Stimulated activated CD4-positive, alpha-beta T cell treated with anti-CD3 and anti-CD28 coated beads, Interleukin-4, amount 100 ng/mL, for 24 hours (primary cell): ENCODE results near the gene FAM222A.

Source experiments
- DNase-seq: peaks from one replicate; pipeline ENCODE4 v3.0.0-alpha.2; 2020

Gene FAM222A

DNA sequence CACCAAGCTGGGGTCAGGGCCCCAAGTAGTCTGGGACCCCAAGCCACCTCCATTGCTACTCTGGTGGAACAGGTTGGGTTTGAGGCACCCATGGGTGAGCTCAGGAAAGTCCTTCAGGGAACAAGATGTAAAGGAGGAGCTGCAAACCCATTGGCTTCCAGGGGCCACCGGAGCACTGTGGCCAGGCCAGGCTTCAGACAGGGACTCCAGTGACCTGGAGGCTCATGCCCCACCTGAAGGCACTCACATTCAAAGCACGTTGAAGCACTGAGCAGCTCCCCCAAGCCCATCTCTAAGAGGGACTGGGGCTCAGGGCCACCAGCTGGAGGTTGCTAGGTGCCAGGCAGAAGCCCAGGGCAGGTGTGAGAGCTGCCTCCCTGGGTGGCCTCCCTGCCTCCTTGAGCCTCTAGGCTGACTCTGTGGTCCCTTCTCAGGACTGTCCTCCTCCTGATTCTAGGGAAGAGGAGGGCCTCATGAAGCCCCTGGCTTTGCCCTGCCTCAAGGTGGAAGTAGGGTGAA lies 49.1 kb downstream of the FAM222A start:
- no peak for DNase-seq

DNA sequence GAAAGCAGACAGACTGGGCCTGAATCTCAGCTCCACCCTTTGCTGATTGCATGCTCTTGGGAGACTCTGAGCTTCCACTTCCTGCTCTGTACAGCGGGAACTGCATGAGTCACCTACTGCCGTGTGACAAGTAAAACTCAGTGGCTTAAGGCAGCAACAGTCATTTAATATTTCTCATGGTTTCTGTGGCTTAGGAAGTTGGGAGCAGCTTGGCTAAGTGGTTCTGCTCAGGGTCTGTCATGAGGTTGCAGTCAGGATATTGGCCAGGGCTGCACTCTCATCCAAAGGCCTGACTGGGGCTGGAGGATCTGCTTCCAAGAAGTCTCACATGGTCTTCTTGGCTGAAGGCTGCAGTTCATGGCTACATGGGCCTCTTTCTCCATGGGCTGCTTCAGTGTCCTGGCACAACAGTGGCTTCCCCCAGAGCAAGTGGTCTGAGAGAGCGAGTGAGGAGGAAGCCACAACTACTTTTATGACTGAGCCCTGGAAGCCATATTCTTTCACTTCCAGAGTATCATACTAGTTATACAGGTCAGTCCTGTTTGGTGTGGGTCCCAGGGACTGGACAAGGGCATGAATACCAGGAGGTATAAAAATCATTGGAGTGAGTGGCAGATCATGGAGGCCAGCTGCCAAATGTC lies 49.7 kb downstream of the FAM222A start:
- no peak for DNase-seq

DNA sequence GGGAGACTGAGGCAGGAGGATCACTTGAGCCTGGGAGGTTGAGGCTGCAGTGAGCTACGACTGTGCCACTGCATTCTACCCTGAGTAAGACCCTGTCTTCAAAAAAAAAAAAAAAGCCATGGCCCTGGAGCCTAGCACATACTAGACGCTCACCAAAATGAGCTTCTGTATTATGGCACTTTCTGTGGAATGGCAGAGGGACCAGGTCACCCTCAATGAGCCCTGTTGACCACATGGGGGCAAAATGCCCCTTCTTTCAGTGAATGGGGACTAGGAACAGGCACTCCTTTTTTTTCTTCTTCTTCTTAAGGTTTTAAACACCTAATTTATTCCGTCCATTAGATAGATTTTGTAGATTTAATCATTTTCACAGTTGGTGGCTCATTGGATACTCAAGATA lies 50.5 kb downstream of the FAM222A start:
- no peak for DNase-seq

DNA sequence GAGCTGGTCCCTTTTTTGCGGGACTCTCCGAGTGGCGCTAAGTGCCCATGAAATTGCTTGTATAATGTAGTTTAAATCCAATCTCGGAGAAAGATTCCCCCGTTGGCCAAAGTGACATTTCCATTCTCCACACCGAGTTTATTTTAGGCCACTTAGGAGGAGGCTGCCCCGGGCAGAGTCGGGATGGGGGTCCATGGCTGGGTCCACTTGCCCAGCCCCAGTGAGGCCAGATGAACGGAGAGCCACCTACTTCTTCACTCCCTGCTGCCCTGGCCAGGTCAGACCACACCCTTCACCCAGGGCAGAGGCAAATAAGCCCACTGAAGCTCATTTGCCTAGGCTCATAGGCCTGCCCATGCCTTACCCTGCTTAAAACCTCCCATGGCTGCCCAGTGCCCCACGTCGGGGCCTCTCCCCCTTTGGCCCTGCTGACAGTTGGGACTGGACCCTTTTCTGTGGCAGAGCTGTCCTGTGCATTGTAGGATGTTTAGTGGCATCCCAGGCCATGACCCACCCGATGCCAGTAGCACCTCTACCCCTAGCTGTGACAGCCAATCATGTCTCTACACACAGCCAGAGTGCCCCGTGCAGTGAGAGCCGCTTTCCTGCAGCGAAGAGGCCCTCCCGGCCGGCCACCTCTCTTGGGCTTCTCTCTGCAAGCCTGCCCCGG lies 51.3 kb downstream of the FAM222A start:
- no peak for DNase-seq

DNA sequence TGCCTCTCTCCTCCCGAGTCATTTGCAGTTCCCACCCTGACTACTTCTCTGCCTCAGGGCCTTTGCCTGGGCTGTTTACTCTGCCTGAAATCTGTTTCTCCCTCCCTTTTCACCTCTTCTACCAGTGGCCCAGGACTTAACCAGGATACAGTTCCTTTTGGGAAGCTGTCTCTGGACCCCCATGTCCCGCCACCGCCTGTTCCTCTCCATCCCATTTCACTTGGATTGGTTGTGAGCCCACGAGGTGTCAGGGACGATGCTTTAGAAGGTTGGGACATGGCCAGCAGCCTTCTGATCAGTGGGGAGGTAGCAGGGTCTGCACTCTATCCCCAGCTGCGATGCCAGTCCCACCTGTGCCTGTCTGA lies 51.8 kb downstream of the FAM222A start:
- DNase-seq = no peak

DNA sequence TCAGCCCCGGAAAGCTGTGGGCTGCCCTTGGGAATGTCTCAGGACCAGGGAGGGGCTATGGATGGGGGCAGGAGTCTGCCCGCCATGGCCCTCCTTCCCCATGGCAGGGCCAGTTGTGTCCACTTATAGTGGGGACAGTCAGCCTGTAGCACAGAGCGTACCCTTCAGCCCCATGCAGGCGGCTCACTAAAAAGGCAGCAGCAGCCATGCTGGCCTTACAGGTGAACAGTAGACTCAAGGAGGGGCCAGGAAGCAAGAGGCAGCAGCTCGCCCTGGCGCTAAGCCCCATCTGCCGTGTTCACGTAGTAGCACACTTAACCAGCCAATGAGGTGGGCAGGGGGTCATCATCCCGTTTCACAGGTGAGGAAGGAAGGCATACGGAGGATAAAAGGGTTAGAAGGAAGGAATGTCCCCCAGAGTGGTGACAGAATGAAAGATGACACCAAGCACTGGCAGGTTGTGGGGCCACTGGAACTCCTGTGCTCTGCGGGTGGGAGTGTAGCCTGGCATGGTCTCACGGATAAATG lies 52.7 kb downstream of the FAM222A start:
- no peak for DNase-seq

DNA sequence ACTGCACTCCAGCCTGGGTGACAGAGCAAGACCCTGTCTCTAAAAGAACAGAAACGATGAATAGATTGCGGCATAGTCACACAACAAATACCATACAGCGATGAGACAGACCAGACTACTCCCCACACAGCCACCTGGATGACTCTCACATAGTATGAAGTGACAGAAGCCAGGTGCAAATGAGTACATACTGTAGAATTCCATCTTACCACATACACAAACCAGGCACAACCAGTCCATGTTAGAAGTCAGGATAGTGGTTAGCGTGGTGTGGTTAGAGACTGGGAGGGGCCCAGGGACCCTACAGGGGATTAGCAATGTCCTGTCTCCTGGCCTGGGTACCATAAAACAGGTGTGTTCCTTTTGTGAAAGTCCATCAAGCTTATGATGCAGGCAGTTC lies 53.8 kb downstream of the FAM222A start:
- no peak for DNase-seq

DNA sequence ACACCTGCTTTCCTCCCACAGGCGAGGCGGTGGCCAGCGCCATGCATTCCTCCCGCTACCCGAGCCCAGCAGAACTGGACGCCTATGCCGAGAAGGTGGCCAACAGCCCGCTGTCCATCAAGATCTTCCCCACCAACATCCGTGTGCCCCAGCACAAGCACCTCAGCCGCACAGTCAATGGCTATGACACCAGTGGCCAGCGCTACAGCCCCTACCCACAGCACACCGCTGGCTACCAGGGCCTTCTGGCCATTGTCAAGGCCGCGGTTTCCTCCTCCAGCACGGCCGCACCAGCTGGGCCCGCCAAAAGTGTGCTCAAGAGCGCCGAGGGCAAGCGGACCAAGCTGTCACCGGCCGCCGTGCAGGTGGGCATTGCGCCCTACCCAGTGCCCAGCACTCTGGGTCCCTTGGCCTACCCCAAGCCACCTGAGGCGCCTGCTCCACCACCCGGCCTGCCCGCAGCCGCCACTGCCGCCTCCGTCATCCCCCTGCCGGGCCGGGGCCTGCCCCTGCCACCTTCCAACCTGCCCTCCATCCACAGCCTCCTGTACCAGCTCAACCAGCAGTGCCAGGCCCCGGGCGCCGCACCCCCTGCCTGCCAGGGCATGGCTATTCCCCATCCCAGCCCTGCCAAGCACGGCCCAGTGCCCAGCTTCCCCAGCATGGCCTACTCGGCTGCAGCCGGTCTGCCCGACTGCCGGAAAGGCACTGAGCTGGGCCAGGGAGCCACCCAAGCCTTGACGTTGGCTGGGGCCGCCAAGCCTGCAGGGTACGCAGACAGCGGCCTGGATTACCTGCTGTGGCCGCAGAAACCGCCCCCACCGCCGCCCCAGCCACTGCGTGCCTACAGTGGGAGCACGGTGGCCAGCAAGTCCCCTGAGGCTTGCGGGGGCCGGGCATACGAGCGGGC lies 54.6 kb downstream of the FAM222A start:
- no peak for DNase-seq

DNA sequence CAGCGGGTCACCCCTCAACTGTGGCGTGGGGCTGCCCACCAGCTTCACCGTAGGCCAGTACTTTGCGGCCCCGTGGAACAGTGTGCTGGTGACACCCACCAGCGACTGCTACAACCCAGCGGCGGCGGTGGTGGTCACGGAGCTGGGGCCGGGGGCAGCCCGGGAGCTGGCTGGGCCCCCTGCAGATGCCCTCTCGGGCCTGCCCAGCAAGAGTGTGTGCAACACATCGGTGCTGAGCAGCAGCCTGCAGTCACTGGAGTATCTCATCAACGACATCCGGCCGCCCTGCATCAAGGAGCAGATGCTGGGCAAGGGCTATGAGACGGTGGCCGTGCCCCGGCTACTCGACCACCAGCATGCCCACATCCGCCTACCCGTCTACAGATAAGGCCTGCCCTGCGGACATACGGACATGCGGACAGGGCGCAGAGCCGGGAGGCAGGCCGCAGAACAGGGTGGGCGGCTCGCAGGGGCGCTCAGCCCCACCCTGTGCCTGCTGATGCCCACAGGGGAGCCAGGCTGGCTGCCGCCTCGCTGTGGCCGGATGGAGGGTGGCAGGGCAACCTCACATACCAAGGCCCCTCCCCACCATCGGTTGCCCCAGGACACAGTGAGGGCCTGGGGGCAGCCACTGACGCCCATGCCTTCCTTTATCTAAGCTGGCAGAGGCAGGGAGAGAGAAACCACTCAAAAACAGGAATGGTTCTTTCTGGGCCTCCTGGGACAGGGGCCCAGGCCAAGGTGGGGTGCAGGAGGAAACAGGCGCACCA lies 55.5 kb downstream of the FAM222A start:
- no peak for DNase-seq

DNA sequence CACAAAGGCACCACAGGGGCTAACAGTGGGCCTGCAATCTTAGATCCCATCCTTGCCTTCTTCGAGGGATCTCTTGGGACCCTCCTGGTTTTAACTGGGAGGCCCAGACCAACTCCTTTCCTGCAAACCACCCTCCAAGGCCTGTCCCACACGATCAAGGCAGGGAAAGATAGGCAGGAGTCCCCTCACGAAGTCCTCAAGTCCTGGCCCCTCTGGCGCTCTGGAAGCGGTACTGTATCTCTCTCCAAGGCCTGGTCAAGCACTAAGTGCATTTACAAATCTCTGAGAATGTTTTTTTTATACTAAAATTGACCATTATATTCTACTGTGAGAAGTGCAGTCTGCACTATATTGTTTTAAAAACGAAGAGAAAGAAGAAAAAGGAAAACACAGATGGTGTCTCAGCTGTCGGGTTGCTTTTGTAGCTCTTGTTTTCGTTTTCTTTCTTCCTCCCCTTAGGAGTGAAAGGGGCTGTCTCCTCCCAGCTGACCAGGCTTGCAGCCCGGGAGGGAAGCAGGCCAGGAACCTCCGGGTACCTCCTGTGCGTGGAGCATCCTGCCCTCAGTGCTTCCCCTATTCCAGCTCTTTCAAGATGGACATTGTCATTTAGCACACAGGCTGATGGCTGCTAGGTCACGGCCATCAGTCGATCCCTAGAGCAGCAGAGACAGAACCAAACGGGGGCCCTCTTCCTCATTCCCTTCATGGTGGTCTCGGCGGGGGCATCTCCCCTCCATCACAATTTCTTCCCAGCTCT lies 56.7 kb downstream of the FAM222A start:
- DNase-seq = no peak

DNA sequence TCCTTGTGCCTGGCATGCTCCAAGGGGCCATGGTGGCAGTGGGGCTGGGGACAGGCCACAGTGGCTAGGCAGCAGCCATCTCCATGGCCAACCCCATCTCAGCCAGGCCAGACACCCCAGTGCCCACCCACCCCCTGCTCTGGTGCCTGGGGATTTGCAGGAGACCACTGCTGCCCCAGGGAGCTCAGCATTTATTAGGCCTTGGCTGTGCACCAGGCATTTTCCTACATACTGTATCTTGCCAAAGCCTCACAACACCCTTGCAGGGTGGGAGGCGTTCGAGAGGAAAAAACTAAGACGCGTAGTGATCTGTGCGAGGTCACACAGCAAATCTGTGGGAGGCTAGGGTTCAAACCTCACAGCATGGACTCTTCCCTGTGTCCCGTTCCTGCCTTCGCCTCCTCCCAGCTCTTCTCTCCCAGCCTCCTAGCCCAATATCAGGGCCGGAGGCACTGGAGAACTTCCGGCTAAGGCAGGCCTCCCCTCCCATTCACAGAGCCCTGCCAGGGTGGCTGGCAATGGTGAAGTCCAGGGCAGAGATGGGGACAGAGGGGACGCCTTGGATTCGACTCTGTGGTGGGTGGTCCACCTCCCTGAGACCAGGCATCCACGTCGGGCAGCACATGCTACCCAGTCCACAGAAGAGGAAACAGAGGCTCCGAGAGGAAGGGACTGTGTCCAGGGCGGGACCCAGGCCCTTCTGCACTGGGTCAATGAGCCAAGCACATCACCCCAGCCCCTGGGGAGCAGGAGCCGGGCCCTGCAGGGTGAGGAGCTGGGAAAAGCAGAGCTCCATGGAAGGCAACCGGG lies 57.4 kb downstream of the FAM222A start:
- DNase-seq = no peak

DNA sequence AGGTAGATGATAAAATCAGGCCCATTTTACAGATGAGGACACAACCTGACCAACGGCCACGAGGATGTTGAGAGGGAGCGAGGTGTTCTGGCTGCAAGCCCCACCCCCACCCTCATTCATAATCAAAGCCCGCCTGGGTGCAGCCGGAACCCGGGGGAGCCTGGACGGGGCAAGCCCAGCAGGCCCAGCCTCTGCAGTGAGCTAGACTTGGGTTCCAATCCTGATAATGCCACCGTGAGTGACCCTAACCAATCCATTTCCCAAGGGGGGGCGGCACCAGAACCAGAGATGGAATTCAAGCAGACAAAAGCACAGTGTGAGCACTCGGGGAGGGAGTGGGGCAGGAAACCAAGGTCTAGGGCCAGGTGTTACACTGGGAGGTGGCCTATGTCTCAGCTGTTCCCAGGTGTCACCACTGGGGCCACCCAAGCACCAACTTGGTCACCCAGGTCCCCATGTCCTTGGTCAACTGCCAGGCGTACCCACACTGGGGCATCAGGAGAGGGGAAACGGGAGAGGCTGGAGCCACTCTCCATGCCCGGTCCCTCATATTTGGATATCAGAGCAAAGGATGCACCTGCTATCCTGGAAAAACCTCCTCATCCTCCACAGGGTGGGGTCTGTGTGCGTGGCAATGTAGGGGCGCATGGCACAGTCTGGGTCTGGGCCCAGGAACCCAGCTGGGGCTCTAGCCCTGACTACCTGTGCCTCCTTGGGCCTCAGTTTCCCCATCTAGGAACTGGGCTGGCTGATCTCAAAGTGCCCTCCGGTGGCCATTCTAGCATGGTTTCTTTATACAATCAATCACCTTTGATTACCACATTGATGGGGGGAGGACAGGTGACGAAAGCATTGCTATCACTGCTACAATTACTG lies 58.4 kb downstream of the FAM222A start:
- no peak for DNase-seq

DNA sequence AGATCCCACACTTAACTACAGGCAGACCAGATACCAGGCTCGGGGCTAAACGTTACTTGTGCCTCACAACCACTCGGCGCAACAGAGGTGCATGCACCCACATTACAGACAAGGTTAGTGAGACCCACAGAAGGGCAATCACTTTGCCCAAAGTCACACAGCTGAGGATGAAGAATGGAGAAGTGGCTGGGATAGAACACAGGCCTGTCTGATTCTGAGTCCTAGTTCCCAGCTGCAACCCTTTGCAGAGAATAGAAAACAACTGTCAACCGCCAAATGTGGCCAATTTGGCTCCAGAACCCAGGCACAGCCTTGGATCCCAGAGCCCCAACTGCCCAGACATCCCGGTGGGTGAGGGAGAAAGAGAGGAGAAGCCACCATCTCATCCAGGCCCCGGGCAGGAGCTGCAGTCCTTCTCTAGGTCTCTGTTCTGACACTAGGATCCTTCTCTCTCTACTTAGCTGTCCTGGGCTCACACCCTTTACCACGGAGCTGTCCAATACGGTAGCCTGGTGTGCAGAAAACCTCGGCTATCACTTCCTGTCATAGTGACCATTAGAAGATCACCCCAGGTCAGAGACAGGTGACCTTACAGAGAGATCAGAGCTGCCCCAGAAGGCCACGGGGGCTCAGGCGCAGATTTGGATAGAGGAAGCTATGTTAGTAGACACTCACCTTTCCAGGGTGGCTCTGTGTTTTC lies 59.1 kb downstream of the FAM222A start:
- no peak for DNase-seq

DNA sequence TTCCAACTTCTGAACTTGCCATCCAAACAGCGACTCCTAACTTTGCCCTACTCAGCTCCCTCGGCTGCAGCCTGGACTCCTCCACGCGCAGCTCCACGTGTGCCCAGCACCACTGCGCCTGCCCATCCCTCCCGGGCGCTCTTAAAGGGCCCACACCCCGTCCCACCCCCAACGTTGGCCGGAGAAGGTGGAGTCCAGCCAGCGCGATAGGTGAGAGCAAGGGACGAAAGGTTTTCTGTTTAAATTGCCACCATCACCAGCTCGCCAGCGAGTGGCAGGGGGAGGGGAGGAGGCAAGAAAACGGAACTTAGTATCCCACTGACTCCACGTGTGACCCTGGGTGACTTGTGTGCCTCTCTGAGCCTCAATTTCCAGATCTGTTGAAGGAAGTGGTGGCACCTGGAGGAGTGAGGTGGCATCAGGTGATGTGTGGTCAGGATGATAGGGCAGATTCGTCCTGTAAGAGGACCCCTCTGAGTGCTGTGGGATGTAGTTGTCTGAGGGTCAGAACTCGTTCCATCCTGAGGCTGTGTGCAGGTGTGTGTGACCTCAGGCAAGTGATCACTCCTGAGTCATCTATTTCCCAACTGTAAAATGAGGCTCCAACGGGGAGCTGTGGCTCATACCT lies 59.9 kb downstream of the FAM222A start:
- no peak for DNase-seq

DNA sequence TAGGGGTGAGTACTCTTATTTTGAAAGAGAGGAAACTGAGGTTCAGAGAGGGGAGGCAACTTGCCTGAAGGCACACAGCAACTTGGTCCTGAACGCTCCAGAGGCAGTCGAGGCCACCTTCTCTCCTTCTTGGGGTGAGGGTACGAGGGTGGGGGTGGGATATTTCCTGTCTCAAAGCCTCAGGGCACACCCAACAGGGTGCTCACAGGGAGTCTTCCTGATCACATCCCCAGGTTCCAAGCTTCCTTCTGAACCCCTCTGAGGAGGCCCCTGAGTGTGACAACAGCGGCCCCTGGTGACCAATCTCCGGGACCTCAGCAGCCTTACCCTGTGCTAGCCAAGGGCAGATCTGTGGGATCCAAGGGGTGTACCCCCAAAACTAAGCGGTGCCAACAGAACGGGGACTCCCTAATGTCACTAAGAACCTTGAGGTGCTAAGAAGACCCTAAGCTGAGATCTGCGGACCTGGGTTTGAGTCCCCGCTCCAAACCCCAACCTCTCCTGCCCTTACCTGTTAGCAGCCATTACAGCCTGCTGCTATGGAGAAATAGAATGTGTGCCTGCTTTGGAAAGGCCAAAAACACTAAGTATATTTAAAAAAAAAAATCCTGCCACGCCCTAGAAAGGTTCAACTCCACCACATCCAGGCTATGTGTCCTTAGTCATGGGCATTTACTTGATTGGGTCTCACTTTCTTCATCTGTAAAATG lies 61.7 kb downstream of the FAM222A start:
- DNase-seq = peak; percentile 77

DNA sequence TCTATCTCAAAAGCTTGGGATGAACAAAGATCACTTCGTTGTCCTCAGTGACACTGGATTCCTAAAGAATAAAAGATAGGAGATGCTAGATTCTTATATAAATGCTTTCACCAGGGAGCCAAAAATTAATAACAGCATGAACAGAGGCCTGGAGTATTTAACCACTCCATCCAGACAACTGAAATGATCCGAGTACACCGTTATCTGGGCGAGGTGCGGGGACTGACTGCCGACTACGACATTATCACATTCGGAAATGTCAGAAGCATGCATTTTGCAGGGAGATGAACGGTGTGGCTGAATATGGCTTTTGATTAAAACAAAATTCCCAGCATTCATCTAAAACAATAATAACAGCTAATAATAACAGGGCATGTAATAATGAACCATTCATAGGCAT lies 63.0 kb downstream of the FAM222A start:
- DNase-seq = no peak

DNA sequence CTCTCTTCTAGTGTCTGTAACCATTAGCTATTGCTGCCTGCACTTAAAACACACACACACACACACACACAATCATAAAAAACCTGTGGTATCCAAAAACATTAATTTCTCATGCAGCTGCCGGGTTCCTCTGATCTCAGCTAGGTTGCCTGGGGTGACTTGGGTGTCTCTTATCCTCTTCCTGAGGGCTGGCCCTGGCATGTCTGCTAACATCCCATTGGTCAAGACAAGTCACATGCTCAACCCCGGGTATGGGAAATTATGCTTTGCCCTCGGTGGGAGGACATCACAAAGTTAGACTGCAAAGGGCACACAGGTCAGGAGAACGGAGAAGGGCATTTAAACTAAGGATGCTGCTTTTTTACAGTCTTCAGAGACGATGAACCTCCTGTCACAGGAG lies 63.9 kb downstream of the FAM222A start:
- peak; percentile 49 for DNase-seq

DNA sequence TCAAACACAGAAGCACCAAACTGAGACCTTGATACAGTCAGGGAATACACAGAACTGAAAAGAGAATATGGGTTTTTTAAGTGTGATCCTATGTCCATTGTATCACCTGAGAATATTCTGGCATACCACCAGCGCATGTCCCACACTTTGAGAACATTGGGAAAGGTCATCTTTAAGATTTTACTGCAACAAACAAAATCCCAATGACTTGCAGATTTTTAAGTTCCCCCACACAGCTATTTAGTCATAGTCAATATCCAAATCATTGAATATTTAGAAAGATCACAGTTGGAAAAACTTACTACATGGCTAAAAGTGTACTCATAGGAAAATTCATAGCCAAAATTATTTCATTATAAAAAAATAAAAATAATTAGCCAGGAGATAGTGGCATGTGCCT lies 65.1 kb downstream of the FAM222A start:
- no peak for DNase-seq
